Endothelial cell (in vitro differentiated cells): ENCODE measurements around the gene MRPL53. TPM values are rescaled to one million over a fixed set of nuclear protein-coding genes. Genes with fewer than 3 reads are reported as not detected.
A peak's percentile ranks its signal among the peaks of the same experiment; 100 is the strongest.

Source experiments
- DNase-seq: peaks from one replicate; pipeline ENCODE4 v3.0.0; 2021; ENCODE audit warnings: low spot score
- H3K27ac Mint-ChIP-seq: one replicate; pipeline ENCODE4 v1.8.0; 2021; ENCODE audit warnings: mixed read lengths, inconsistent platforms; ENCODE audit not compliant: unreplicated experiment
- H3K27me3 Mint-ChIP-seq: one replicate; pipeline ENCODE4 v1.8.0; 2021; ENCODE audit warnings: mild to moderate bottlenecking, moderate library complexity, mixed read lengths, inconsistent platforms; ENCODE audit not compliant: unreplicated experiment
- H3K36me3 Mint-ChIP-seq: one replicate; pipeline ENCODE4 v1.8.0; 2021; ENCODE audit warnings: mild to moderate bottlenecking, low read depth, mixed read lengths, inconsistent platforms; ENCODE audit not compliant: unreplicated experiment
- H3K4me1 Mint-ChIP-seq: one replicate; pipeline ENCODE4 v1.8.0; 2021; ENCODE audit warnings: mild to moderate bottlenecking, mixed read lengths, inconsistent platforms; ENCODE audit not compliant: unreplicated experiment
- H3K4me3 Mint-ChIP-seq: one replicate; pipeline ENCODE4 v1.8.0; 2021; ENCODE audit warnings: mild to moderate bottlenecking, mixed read lengths, inconsistent platforms; ENCODE audit not compliant: unreplicated experiment
- H3K9me3 Mint-ChIP-seq: one replicate; pipeline ENCODE4 v1.8.0; 2021; ENCODE audit warnings: mixed read lengths, inconsistent platforms; ENCODE audit not compliant: unreplicated experiment
- CTCF ChIP-seq: fragments of 200-600 bp; sonication (generic); IDR thresholded peaks from one replicate; pipeline ENCODE4 v1.5.0; 2021; ENCODE audit warnings: antibody characterized with exemption; ENCODE audit not compliant: unreplicated experiment
- total RNA-seq: library from RNA; stranded (reverse); fragmentation: NEBNext Ultra II Directional; extraction: Animal tissue kit (Norgen Biotek cat#: 25700); gene quantifications from one replicate; pipeline ENCODE4 v1.2.1, GENCODE V29; 2021; ENCODE audit not compliant: unreplicated experiment

MRPL53 gene
- total RNA-seq, 1 donor from 2014 or later, result 59.0 TPM

GRCh38 chr2:74498500-74499266 is 26.2 kb upstream of the MRPL53 start:
- TF ChIP-seq CTCF, result no peak
- no peak overlapping the region for H3K27ac Mint-ChIP-seq

GRCh38 chr2:74497777-74498499 is 25.5 kb upstream of the MRPL53 start:
- Mint-ChIP-seq H3K36me3 (peaks cover 11% of the 10 kb centered on the region), H3K27me3 (peaks cover 36% of the 10 kb centered on the region), H3K4me3 (peak overlapping the region; percentile 77), H3K4me1 (peaks cover 13% of the 10 kb centered on the region), H3K9me3 (no peaks in the 10 kb centered on the region), H3K27ac (no peak overlapping the region)
- no peak for TF ChIP-seq CTCF
- no peak for DNase-seq

More at GRCh38 chr2:74498500-74499266, 26.2 kb upstream of the MRPL53 start:
- H3K27me3 Mint-ChIP-seq, result peaks cover 35% of the 10 kb centered on the region
- H3K4me1 Mint-ChIP-seq, result peaks cover 13% of the 10 kb centered on the region
- DNase-seq, result no peak
- H3K4me3 Mint-ChIP-seq, result peak overlapping the region; percentile 78
- peaks cover 7% of the 10 kb centered on the region for H3K36me3 Mint-ChIP-seq
- H3K9me3 Mint-ChIP-seq, result no peaks in the 10 kb centered on the region

GRCh38 chr2:74496997-74497776 is 24.7 kb upstream of the MRPL53 start:
- H3K9me3 Mint-ChIP-seq, result no peaks in the 10 kb centered on the region
- H3K4me1 Mint-ChIP-seq, result peaks cover 13% of the 10 kb centered on the region
- H3K36me3 Mint-ChIP-seq, result peaks cover 13% of the 10 kb centered on the region
- H3K27ac Mint-ChIP-seq, result no peak overlapping the region
- H3K27me3 Mint-ChIP-seq, result peaks cover 37% of the 10 kb centered on the region
- H3K4me3 Mint-ChIP-seq, result peak overlapping the region; percentile 77
- no peak for TF ChIP-seq CTCF
- DNase-seq, result no peak

- H3K27me3 Mint-ChIP-seq, result peaks cover 29% of the 10 kb centered on the region
- H3K36me3 Mint-ChIP-seq, result peaks cover 26% of the 10 kb centered on the region
- TF ChIP-seq CTCF, result no peak
- H3K4me1 Mint-ChIP-seq, result peaks cover 13% of the 10 kb centered on the region
- no peak for DNase-seq
- H3K4me3 Mint-ChIP-seq, result no peak overlapping the region
- no peak overlapping the region for H3K27ac Mint-ChIP-seq
- H3K9me3 Mint-ChIP-seq, result no peaks in the 10 kb centered on the region
Observed at GRCh38 chr2:74495440-74495839, 23.0 kb upstream of the MRPL53 start.
